Gastroesophageal sphincter (tissue), 4 donors: ENCODE measurements around the gene CALML6. TPM values are rescaled to one million over a fixed set of nuclear protein-coding genes. Genes with fewer than 3 reads are reported as not detected.

Experiments
- ATAC-seq: fragments of 150-250 bp; one replicate; pipeline ENCODE4 v1.9.1; 2016; ENCODE audit warnings: mild to moderate bottlenecking, moderate library complexity
- H3K27ac ChIP-seq, 4 donors: fragments of 200-600 bp; sonication (generic) in 3 of 4; 1 replicate in 3 of 4; 2 replicates in 1 of 4; pipeline ENCODE4 v1.5.1; 2016 to 2019
- H3K27me3 ChIP-seq: fragments of 200-600 bp; sonication (generic); one replicate; pipeline ENCODE4 v1.5.1; 2019
- H3K36me3 ChIP-seq, 2 donors: fragments of 200-600 bp; sonication (generic); one replicate each; pipeline ENCODE4 v1.5.1; 2019; ENCODE audit warnings: control low read depth in 1 of 2
- H3K4me1 ChIP-seq, 3 donors: fragments of 200-600 bp; sonication (generic); 1 replicate in 2 of 3; 2 replicates in 1 of 3; pipeline ENCODE4 v1.5.1; 2016 to 2019; ENCODE audit warnings: control low read depth in 2 of 3
- H3K4me3 ChIP-seq, 2 donors: fragments of 200-600 bp; sonication (generic); one replicate each; pipeline ENCODE4 v1.5.1; 2019; ENCODE audit warnings: mild to moderate bottlenecking in 1 of 2, moderate library complexity in 1 of 2
- H3K9me3 ChIP-seq, 3 donors: fragments of 200-600 bp; sonication (generic); one replicate each; pipeline ENCODE4 v1.5.1; 2017 to 2019; ENCODE audit warnings: control low read depth in 2 of 3
- EP300 ChIP-seq: sonication (generic); formaldehyde crosslinking; IDR thresholded peaks from one replicate; pipeline ENCODE4 v1.6.1; 2017; ENCODE audit warnings: antibody characterized with exemption, mild to moderate bottlenecking
- POLR2A ChIP-seq, 2 donors: fragments of 450-650 bp; IDR thresholded peaks; one replicate each; pipeline ENCODE4 v1.6.1; 2017; ENCODE audit warnings: antibody characterized with exemption in 2 of 2, mild to moderate bottlenecking in 2 of 2, moderate library complexity in 1 of 2
- POLR2AphosphoS5 ChIP-seq: sonication (generic); formaldehyde crosslinking; IDR thresholded peaks from one replicate; pipeline ENCODE4 v1.6.1; 2017; ENCODE audit warnings: antibody characterized with exemption
- WGBS, 2 donors: methylation state at CpG; one replicate each; pipeline ENCODE4 v1.1.5; 2018; ENCODE audit warnings: low coverage in 1 of 2; 5-methylcytosine and 5-hydroxymethylcytosine counted together
- total RNA-seq, 4 donors: library from RNA; depleted of rRNA; stranded (reverse); fragments of >200 nt; gene quantifications; one replicate each; pipeline ENCODE4 v1.1.0, GENCODE V29; 2016
- TF ChIP-seq, protein P1 (sequence below), 4 experiments: fragments of 200-600 bp in 2 of 4; fragments of 450-650 bp in 2 of 4; sonication (generic) in 1 of 4; IDR thresholded peaks; one replicate each; pipeline ENCODE4 v1.5.1; 2017 to 2019; ENCODE audit warnings: antibody characterized with exemption in 4 of 4, mild to moderate bottlenecking in 2 of 4, moderate library complexity in 2 of 4

CALML6 gene
- total RNA-seq, 4 donors from 2014 or later = 0.40 to 0.47 TPM; not detected in 2

DNA sequence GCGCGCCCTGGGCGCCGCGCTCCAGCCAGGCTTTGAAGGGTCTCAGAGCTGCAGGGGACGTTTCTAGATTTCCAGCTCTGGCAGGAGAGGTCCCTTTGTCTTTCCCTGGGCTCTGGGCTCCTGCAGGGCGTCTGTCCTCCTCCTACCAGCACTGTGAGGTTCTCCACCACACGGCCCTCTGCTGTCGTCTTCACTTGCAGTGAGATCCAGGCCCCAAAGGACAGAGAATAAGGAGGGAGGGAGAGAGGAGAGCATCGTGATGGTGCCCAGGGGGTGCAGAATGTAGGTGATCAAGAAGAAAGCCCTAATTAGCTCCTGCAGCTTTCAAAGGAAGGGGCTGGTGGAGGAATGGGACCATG, 20.0 kb upstream of the CALML6 start:
- Histone ChIP-seq H3K9me3 (no peaks in the 10 kb centered on the region), H3K36me3 (no peaks in the 10 kb centered on the region), H3K4me3 (no peak overlapping the region), H3K4me1 (peaks cover 0 to 41% (median 20%) of the 10 kb centered on the region in 3 donors), H3K27ac (no peak overlapping the region), H3K27me3 (peaks cover 36% of the 10 kb centered on the region)
- TF ChIP-seq EP300 (no peak), POLR2A (IDR thresholded peaks at IDR 0.05) (no peak), POLR2AphosphoS5 (no peak)
- TF ChIP-seq, protein P1, sequence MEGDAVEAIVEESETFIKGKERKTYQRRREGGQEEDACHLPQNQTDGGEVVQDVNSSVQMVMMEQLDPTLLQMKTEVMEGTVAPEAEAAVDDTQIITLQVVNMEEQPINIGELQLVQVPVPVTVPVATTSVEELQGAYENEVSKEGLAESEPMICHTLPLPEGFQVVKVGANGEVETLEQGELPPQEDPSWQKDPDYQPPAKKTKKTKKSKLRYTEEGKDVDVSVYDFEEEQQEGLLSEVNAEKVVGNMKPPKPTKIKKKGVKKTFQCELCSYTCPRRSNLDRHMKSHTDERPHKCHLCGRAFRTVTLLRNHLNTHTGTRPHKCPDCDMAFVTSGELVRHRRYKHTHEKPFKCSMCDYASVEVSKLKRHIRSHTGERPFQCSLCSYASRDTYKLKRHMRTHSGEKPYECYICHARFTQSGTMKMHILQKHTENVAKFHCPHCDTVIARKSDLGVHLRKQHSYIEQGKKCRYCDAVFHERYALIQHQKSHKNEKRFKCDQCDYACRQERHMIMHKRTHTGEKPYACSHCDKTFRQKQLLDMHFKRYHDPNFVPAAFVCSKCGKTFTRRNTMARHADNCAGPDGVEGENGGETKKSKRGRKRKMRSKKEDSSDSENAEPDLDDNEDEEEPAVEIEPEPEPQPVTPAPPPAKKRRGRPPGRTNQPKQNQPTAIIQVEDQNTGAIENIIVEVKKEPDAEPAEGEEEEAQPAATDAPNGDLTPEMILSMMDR (IDR thresholded peaks at IDR 0.05) = no peak
- WGBS, 2 donors = no CpG with 5 or more reads among the region's 10 CpGs
- no peak for ATAC-seq

DNA sequence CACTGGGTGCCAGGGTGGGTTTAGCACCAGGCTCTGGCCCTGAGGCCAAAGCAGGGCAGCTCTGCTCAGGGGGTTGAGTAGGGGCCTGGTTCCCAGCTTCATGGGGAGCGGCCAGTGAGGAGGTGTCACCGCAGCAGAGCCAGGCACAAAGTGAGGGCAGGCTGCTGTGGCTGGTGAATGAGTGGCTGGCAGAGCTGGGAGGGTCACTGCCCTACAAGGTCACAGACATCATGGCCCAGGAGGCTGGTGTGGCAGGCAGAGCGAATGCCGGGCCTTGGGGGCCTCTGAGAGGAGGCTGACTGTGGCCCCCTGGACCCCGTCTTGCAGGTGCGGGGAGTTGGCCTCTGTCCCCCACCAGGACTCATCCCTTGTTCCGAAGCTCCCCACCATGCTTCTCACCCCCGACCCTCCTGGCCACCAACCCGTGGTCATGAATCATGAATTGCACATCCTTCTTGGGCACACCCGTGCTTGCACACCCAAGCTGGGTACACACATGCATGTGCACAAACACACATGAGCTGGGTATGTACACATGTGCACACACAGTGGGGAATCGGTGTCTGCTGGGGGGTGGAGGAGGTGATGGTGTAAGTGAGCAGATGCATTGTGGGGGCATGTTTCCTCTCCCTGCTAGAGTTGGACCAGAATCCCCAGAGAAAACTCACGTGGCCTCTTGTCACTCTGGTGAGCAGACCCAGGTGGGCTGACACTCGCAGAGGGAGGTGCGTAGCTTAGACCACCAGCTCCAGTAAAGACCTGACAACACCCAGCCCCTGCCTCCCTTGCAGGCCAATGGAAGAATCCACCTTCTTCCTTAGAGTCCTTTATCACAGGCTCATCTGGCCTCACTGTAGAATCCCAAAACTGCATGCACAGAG, 19.4 kb upstream of the CALML6 start:
- Histone ChIP-seq H3K27me3 (peaks cover 38% of the 10 kb centered on the region), H3K4me1 (peaks cover 0 to 41% (median 20%) of the 10 kb centered on the region in 3 donors), H3K27ac (no peak overlapping the region), H3K9me3 (no peaks in the 10 kb centered on the region), H3K36me3 (no peaks in the 10 kb centered on the region), H3K4me3 (no peak overlapping the region)
- WGBS, 2 donors = 40% methylated on average over 2 of the region's 14 CpGs; no CpG with 5 or more reads in 1 of the 2 donors
- TF ChIP-seq POLR2A (IDR thresholded peaks at IDR 0.05) = no peak
- no peak for TF ChIP-seq EP300
- no peak for TF ChIP-seq POLR2AphosphoS5
- ATAC-seq = no peak

DNA sequence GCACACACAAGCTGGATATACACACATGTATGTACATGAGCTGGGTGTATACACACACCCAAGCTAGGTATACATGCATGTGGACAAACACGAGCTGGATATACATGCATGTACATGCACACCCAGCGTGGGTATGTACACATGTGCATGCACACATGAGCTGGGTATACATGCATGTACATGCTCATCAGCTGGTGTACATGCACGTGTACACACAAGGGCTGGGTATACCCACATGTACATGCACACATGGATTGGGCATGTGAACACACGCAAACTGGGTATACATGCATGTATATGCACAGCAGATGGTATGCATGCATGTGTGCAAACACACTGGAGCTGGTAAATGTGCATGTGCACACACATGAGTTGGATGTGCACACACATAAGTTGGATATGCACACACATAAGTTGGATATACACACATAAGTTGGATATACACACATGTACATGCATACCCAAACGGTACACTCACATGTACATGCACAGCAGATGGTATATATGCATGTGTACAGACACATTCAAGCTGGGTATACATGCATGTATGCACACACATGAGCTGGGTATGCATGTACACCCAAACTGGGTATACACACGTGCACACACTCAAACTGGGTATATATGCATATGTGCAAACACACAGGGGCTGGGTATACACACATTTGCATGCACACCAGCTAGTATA, 16.7 kb upstream of the CALML6 start:
- Histone ChIP-seq H3K27me3 (peaks cover 38% of the 10 kb centered on the region), H3K4me3 (no peak overlapping the region), H3K36me3 (no peaks in the 10 kb centered on the region), H3K9me3 (no peaks in the 10 kb centered on the region), H3K4me1 (peaks cover 0 to 23% (median 11%) of the 10 kb centered on the region in 3 donors), H3K27ac (no peak overlapping the region)
- 85 to 95% methylated on average over 3 to 4 of the region's 6 CpGs for WGBS, 2 donors
- no peak for ATAC-seq
- no peak for TF ChIP-seq POLR2A (IDR thresholded peaks at IDR 0.05)

DNA sequence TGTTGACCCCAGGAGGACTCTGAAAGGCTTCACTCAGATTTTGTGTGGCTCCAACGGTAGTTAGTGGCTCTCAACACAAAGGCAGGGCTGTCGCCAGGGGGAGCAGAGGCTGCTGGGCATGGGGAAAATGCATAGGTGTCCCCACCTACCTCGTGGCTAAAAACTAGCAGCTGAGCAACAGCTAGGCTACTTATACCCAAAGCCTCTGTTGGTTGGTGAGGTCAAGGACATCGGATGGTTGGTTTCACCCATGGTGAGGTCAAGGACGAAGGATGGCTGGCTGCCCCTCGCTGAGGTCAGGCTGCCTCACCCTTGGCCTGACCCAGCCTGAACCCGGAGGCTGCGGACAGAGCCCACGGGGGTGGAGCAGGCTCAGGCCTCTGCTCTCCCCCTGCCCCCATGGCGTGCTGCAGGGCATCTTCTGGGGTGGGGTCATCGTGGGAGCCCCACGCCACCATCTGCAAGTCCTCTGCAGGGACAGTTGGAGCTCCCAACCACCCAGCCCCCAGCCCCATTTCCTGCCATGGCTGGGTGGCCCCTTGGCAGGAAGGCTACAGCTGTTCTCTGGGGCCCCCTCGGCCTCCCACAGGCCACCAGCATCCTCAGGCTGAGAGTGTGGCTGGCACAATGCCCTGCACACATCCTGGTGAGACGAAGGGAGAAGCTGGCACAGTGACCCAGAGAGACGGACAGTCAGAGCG, 15.6 kb upstream of the CALML6 start:
- ATAC-seq = no peak
- peaks cover 38% of the 10 kb centered on the region for H3K27me3 ChIP-seq
- no peaks in the 10 kb centered on the region for H3K36me3 ChIP-seq
- peaks cover 0 to 12% (median 8%) of the 10 kb centered on the region in 3 donors for H3K4me1 ChIP-seq
- no CpG with 5 or more reads among the region's 16 CpGs for WGBS, 2 donors
- H3K4me3 ChIP-seq = no peak overlapping the region
- no peaks in the 10 kb centered on the region for H3K9me3 ChIP-seq
- H3K27ac ChIP-seq = no peak overlapping the region
- TF ChIP-seq POLR2A (IDR thresholded peaks at IDR 0.05) (no peak), EP300 (no peak), POLR2AphosphoS5 (no peak)
- TF ChIP-seq, protein P1 (IDR thresholded peaks at IDR 0.05) = no peak

DNA sequence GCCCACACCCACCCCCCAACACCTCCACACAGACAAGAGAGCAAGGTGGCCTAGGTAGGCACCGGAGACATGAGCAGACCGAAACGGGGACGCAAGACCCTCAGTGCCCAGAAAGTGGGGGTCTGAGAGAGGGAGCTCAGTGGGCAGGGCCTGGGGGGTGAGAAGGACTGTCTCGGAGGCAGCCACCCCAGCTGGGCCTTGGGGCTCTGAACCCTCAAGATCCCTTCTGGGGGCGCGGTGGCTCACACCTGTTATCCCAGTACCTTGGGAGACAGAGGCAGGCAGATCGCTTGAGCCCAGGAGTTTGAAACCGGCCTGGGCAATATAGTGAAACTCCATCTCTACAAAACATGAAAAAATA, 15.1 kb upstream of the CALML6 start:
- Histone ChIP-seq H3K9me3 (no peaks in the 10 kb centered on the region), H3K27me3 (peaks cover 34% of the 10 kb centered on the region), H3K4me1 (peaks cover 0 to 7% (median 2%) of the 10 kb centered on the region in 3 donors), H3K27ac (no peak overlapping the region), H3K36me3 (no peaks in the 10 kb centered on the region), H3K4me3 (no peak overlapping the region)
- WGBS, 2 donors = no CpG with 5 or more reads among the region's 9 CpGs
- TF ChIP-seq POLR2AphosphoS5 (no peak), POLR2A (IDR thresholded peaks at IDR 0.05) (no peak), EP300 (no peak)
- TF ChIP-seq, protein P1 (IDR thresholded peaks at IDR 0.05) = no peak
- ATAC-seq = no peak
